H1 (cell line): ENCODE measurements around the gene ZFYVE1. TPM values are rescaled to one million over a fixed set of nuclear protein-coding genes. Genes with fewer than 3 reads are reported as not detected.
"Not testable (repeated sequence)": the region's sequence is repeated elsewhere in the genome, so short reads cannot be mapped to it uniquely, and the experiment has no call there.

ENCODE experiments used
- CTCF ChIA-PET: fragments of 300-600 bp; sonication (Branson Sonifier 250); formaldehyde crosslinking; loops from one replicate; lab custom pipeline; 2021; ENCODE audit not compliant: partially characterized antibody; lab: Charles Lee
- POLR2A ChIA-PET: fragments of 300-600 bp; sonication (Branson Sonifier 250); formaldehyde crosslinking; loops from one replicate; lab custom pipeline; 2021; ENCODE audit warnings: inconsistent platforms; ENCODE audit not compliant: partially characterized antibody; lab: Charles Lee
- DNase-seq, 2 experiments: peaks; one replicate each; pipeline versions ENCODE4 v3.0.0 to v3.0.0-alpha.2; 2010 to 2022; ENCODE audit warnings: low spot score in 2 of 2, low read depth in 1 of 2, mixed read lengths in 1 of 2
- FAIRE-seq: peaks from 2 replicates; lab custom pipeline; 2011; peaks lifted over from hg19 to GRCh38; lab: Jason Lieb, UNC
- H2AFZ ChIP-seq: 2 replicates; pipeline ENCODE4 v1.8.1; 2012; ENCODE audit warnings: low read length, inconsistent platforms
- H2AK5ac ChIP-seq: 2 replicates; pipeline ENCODE4 v1.6.1; 2013; ENCODE audit warnings: low read depth, low read length
- H2BK120ac ChIP-seq: replicated peaks from 2 replicates; pipeline ENCODE3; 2013; ENCODE audit warnings: low read depth, low read length, inconsistent platforms
- H2BK12ac ChIP-seq: 2 replicates; pipeline ENCODE4 v1.6.1; 2013; ENCODE audit warnings: low read depth, low read length
- H2BK15ac ChIP-seq: 2 replicates; pipeline ENCODE4 v1.6.1; 2013; ENCODE audit warnings: low read length
- H2BK20ac ChIP-seq: 2 replicates; pipeline ENCODE4 v1.6.1; 2013; ENCODE audit warnings: low read length
- H2BK5ac ChIP-seq: 2 replicates; pipeline ENCODE4 v1.6.1; 2013; ENCODE audit warnings: low read depth, low read length
- H3K14ac ChIP-seq: 2 replicates; pipeline ENCODE4 v1.6.1; 2013; ENCODE audit warnings: inconsistent platforms; ENCODE audit not compliant: insufficient read length
- H3K18ac ChIP-seq: 2 replicates; pipeline ENCODE4 v1.6.1; 2013; ENCODE audit warnings: low read length; ENCODE audit errors: extremely low read depth
- H3K23ac ChIP-seq: 2 replicates; pipeline ENCODE4 v1.6.1; 2013; ENCODE audit warnings: inconsistent platforms; ENCODE audit not compliant: insufficient read length
- H3K23me2 ChIP-seq: 2 replicates; pipeline ENCODE4 v1.6.1; 2013; ENCODE audit warnings: low read depth, low read length
- H3K27ac ChIP-seq: 2 replicates; pipeline ENCODE4 v1.6.1; 2011; ENCODE audit warnings: low read depth, low read length, inconsistent platforms
- H3K27me3 ChIP-seq, 4 experiments: replicated peaks in 1 of 4; 1 replicate in 1 of 4; 2 replicates in 3 of 4; pipeline versions ENCODE4 v1.6.1 to v1.8.1; 2011 to 2013; ENCODE audit warnings: low read length in 3 of 4, mild to moderate bottlenecking in 3 of 4, inconsistent platforms in 2 of 4, mixed read lengths in 2 of 4, moderate library complexity in 1 of 4; ENCODE audit not compliant: control insufficient read depth in 3 of 4, insufficient read depth in 3 of 4; ENCODE audit errors: extremely low read depth in 1 of 4
- H3K36me3 ChIP-seq, 4 experiments: 2 replicates each; pipeline versions ENCODE4 v1.6.1 to v1.8.1; 2011 to 2013; ENCODE audit warnings: mild to moderate bottlenecking in 4 of 4, low read length in 3 of 4, moderate library complexity in 2 of 4, control low read depth in 1 of 4, inconsistent platforms in 1 of 4; ENCODE audit not compliant: insufficient read depth in 4 of 4, control insufficient read depth in 2 of 4
- H3K4ac ChIP-seq: replicated peaks from 2 replicates; pipeline ENCODE3; 2013; ENCODE audit warnings: low read length, low read depth, mixed read lengths, inconsistent platforms; ENCODE audit not compliant: insufficient read length
- H3K4me1 ChIP-seq, 4 experiments: replicated peaks in 1 of 4; 1 replicate in 1 of 4; 2 replicates in 3 of 4; pipeline versions ENCODE4 v1.6.1 to v1.8.1; 2011 to 2013; ENCODE audit warnings: low read length in 3 of 4, inconsistent platforms in 2 of 4, mixed read lengths in 1 of 4; ENCODE audit not compliant: insufficient read depth in 4 of 4, control insufficient read depth in 3 of 4
- H3K4me2 ChIP-seq, 2 experiments: 2 replicates each; pipeline versions ENCODE4 v1.6.1 to v1.8.1; 2011 to 2013; ENCODE audit warnings: low read depth in 2 of 2, low read length in 2 of 2, control low read depth in 1 of 2, inconsistent platforms in 1 of 2, mild to moderate bottlenecking in 1 of 2; ENCODE audit not compliant: insufficient read depth in 1 of 2
- H3K4me3 ChIP-seq, 4 experiments: fragments of 200-600, 300-600 bp in 1 of 4; sonication (generic), shearing (Covaris generic), sonication (Bioruptor Twin) in 1 of 4; 2 replicates each; pipeline versions ENCODE4 v1.5.1 to v1.8.1; 2011 to 2016; ENCODE audit warnings: low read length in 4 of 4, low read depth in 3 of 4, control low read depth in 2 of 4, inconsistent platforms in 2 of 4, mild to moderate bottlenecking in 2 of 4, mixed read lengths in 1 of 4, moderate library complexity in 1 of 4; ENCODE audit not compliant: insufficient read depth in 2 of 4; ENCODE audit errors: extremely low read depth in 1 of 4
- H3K56ac ChIP-seq: replicated peaks from 2 replicates; pipeline ENCODE3; 2013; ENCODE audit warnings: low read depth, mild to moderate bottlenecking, mixed read lengths, low read length, inconsistent platforms; ENCODE audit not compliant: insufficient read length
- H3K79me1 ChIP-seq: 2 replicates; pipeline ENCODE4 v1.6.1; 2013; ENCODE audit warnings: low read depth, low read length, control low read depth
- H3K79me2 ChIP-seq, 2 experiments: 2 replicates each; pipeline versions ENCODE4 v1.6.1 to v1.8.1; 2012 to 2013; ENCODE audit warnings: low read length in 2 of 2, mild to moderate bottlenecking in 2 of 2, inconsistent platforms in 1 of 2; ENCODE audit not compliant: insufficient read depth in 2 of 2, control insufficient read depth in 1 of 2
- H3K9ac ChIP-seq, 4 experiments: replicated peaks in 1 of 4; 1 replicate in 1 of 4; 2 replicates in 3 of 4; pipeline versions ENCODE4 v1.6.1 to v1.8.1; 2011 to 2013; ENCODE audit warnings: low read depth in 3 of 4, low read length in 3 of 4, control low read depth in 2 of 4, mild to moderate bottlenecking in 2 of 4, moderate library complexity in 2 of 4, inconsistent platforms in 1 of 4; ENCODE audit errors: extremely low read depth in 1 of 4
- H3K9me3 ChIP-seq, 2 experiments: 2 replicates each; pipeline versions ENCODE4 v1.6.1 to v1.8.1; 2012 to 2013; ENCODE audit warnings: mild to moderate bottlenecking in 2 of 2, moderate library complexity in 2 of 2, control low read depth in 1 of 2, inconsistent platforms in 1 of 2, low read depth in 1 of 2, low read length in 1 of 2, mixed read lengths in 1 of 2; ENCODE audit not compliant: insufficient read depth in 2 of 2
- H4K20me1 ChIP-seq, 2 experiments: replicated peaks in 1 of 2; 2 replicates each; pipeline versions ENCODE3 to v1.8.1; 2011 to 2013; ENCODE audit warnings: inconsistent platforms in 2 of 2, low read length in 2 of 2, mild to moderate bottlenecking in 1 of 2; ENCODE audit not compliant: insufficient read depth in 2 of 2, control insufficient read depth in 1 of 2
- H4K5ac ChIP-seq: 2 replicates; pipeline ENCODE4 v1.6.1; 2013; ENCODE audit warnings: low read length, low read depth, mixed read lengths, inconsistent platforms; ENCODE audit not compliant: insufficient read length
- H4K8ac ChIP-seq: 2 replicates; pipeline ENCODE4 v1.8.0; 2013; ENCODE audit warnings: mild to moderate bottlenecking, moderate library complexity, low read length, inconsistent platforms; ENCODE audit not compliant: insufficient read depth; ENCODE audit errors: extremely low read depth
- H4K91ac ChIP-seq: replicated peaks from 2 replicates; pipeline ENCODE3; 2013; ENCODE audit warnings: low read length, mixed read lengths, inconsistent platforms; ENCODE audit not compliant: insufficient read length
- CTCF ChIP-seq, 3 experiments: IDR thresholded peaks; 1 replicate in 2 of 3; 2 replicates in 1 of 3; pipeline versions ENCODE4 v1.5.1 to v1.6.1; 2011; ENCODE audit warnings: low read length in 3 of 3, mild to moderate bottlenecking in 3 of 3, inconsistent platforms in 2 of 3, low read depth in 1 of 3, moderate library complexity in 1 of 3; ENCODE audit not compliant: insufficient read depth in 1 of 3; ENCODE audit errors: control extremely low read depth in 1 of 3
- whole genome bisulfite sequencing, 2 experiments: shearing (Covaris generic) in 1 of 2; methylation state at CpG; one replicate each; pipeline versions ENCODE4 v1.1.6 to v1.1.7; 2013 to 2015; ENCODE audit warnings: low lambda C conversion rate in 2 of 2, mixed read lengths in 2 of 2, inconsistent platforms in 1 of 2, low coverage in 1 of 2, missing lambda C conversion rate in 1 of 2; ENCODE audit not compliant: insufficient replicate concordance in 2 of 2, insufficient coverage in 1 of 2, insufficient read length in 1 of 2; ENCODE audit errors: extremely low coverage in 1 of 2, missing lambda C conversion rate in 1 of 2; 5-methylcytosine and 5-hydroxymethylcytosine counted together
- polyA plus RNA-seq, 7 experiments: library from polyadenylated mRNA; depleted of rRNA in 3 of 7; stranded (reverse) in 5 of 7; unstranded in 2 of 7; fragments of >200 nt in 5 of 7; fragments of 200-250 nt in 2 of 7; gene quantifications; 1 replicate in 5 of 7; 2 replicates in 1 of 7; 4 replicates in 1 of 7; pipeline versions ENCODE4 v1.2.1 to v1.2.3, GENCODE V29; 2011 to 2013; ENCODE audit warnings: missing spikeins in 2 of 7, mixed read lengths in 2 of 7
- total RNA-seq: library from RNA; stranded (reverse); fragmentation: NEBNext Ultra II Directional; extraction: Animal tissue kit (Norgen Biotek cat#: 25700); gene quantifications from 2 replicates; pipeline ENCODE4 v1.2.1, GENCODE V29; 2021

The ZFYVE1 gene
- total and polyA plus RNA-seq, 2 of the 8 experiments (the other 6 are each of a cell fraction or from before 2014, with no cell fraction given), result 9.8 to 12.5 TPM

- H3K27me3 ChIP-seq, H3K79me2 ChIP-seq, H3K79me1 ChIP-seq, H3K56ac ChIP-seq, H3K18ac ChIP-seq, H2BK120ac ChIP-seq, H3K9me3 ChIP-seq, H4K8ac ChIP-seq, H2BK15ac ChIP-seq, DNase-seq, H3K4me1 ChIP-seq, H4K20me1 ChIP-seq, H3K4me3 ChIP-seq, H2AK5ac ChIP-seq, H3K14ac ChIP-seq, H4K91ac ChIP-seq, H3K4ac ChIP-seq, H2AFZ ChIP-seq, H2BK5ac ChIP-seq, FAIRE-seq, H2BK20ac ChIP-seq, H2BK12ac ChIP-seq: not testable (repeated sequence)
- CTCF ChIA-PET, result interaction anchor here (0.6 to 7.4 kb wide), 8 partner anchors 7 to 974 kb away, joined by 3 to 38 read pairs (median 3); no protein-coding TSS in a partner anchor
- WGBS, 2 experiments, result 83% methylated on average over 9 of the region's 9 CpGs; no CpG with 5 or more reads in 1 of the 2 experiments
- peak in 2 of 3 experiments; percentile 13 to 14; a peak in 1 of 4 replicates for TF ChIP-seq CTCF (IDR thresholded peaks at IDR 0.05; ENCODE audit: control extremely low read depth in 1 of 3, insufficient read depth in 1 of 3, low read depth in 1 of 3, low read length in 3 of 3)
- TF ChIP-seq, all 59 proteins: peak for 1; not testable (repeated sequence) for 58
- POLR2A ChIA-PET, result interaction anchor here (1.9 to 5.8 kb wide), 2 partner anchors 10 to 22 kb away, joined by 5 to 26 read pairs; partner anchors contain the start of genes RBM25 and ZFYVE1
- not testable (repeated sequence) for H3K27ac ChIP-seq, H3K4me2 ChIP-seq, H3K23me2 ChIP-seq, H3K36me3 ChIP-seq, H3K23ac ChIP-seq, H3K9ac ChIP-seq, H4K5ac ChIP-seq
These were observed 10.0 kb upstream of the ZFYVE1 start for GRCh38 chr14:73036706-73037450.
